HepG2 (cell line): Measurements from ENCODE around the gene ANKRD22. TPM values are rescaled to one million over a fixed set of nuclear protein-coding genes. Genes with fewer than 3 reads are reported as not detected.
A peak's percentile ranks its signal among the peaks of the same experiment; 100 is the strongest.

Experiments used
- ATAC-seq: fragments of 200-7000 bp; cut with Tn5 transposase; 3 replicates; pipeline ENCODE4 v1.9.1; 2020; ENCODE audit warnings: mild to moderate bottlenecking, moderate library complexity
- BruUV-seq: library from RNA; stranded (reverse); fragments of 400-500 nt; replicated peaks from 2 replicates; lab custom pipeline; 2021; lab: Mats Ljungman, UMichigan
- CTCF ChIA-PET: fragments of 300-600 bp; formaldehyde crosslinking; extraction: SDS; loops from one replicate; lab custom pipeline; 2021; ENCODE audit warnings: low total read pairs, inconsistent platforms, low intra/inter-chr PET ratio; lab: Yijun Ruan, JAX
- POLR2A ChIA-PET: fragments of 350-600 bp; sonication (Branson Sonifier 250); formaldehyde crosslinking; loops from one replicate; lab custom pipeline; 2020; ENCODE audit warnings: antibody characterized with exemption, inconsistent platforms; lab: Yijun Ruan, JAX
- DNase-seq: peaks from one replicate; pipeline ENCODE4 v3.0.0-alpha.2; 2015; ENCODE audit warnings: low spot score
- FAIRE-seq: peaks from 3 replicates; lab custom pipeline; 2011; peaks lifted over from hg19 to GRCh38; lab: Jason Lieb, UNC
- H2AFZ ChIP-seq: one replicate; pipeline ENCODE4 v1.6.1; 2011; ENCODE audit warnings: low read length, inconsistent platforms
- H3K27ac ChIP-seq: fragments of 300-600 bp; 3 replicates; pipeline ENCODE4 v1.8.0; 2011; ENCODE audit warnings: mixed run types, mild to moderate bottlenecking, mixed read lengths, low read length, inconsistent platforms; ENCODE audit not compliant: insufficient read depth; ENCODE audit errors: extremely low read length
- H3K27me3 ChIP-seq, 2 experiments: fragments of 200-600 bp in 1 of 2; 2 replicates in 1 of 2; 3 replicates in 1 of 2; pipeline versions ENCODE4 v1.6.0 to v1.8.0; 2011; ENCODE audit warnings: low read length in 2 of 2, mild to moderate bottlenecking in 2 of 2, moderate library complexity in 2 of 2, inconsistent platforms in 1 of 2; ENCODE audit not compliant: insufficient read depth in 2 of 2, control insufficient read depth in 1 of 2
- H3K36me3 ChIP-seq, 2 experiments: fragments of 200-600 bp in 1 of 2; replicated peaks in 1 of 2; 2 replicates in 1 of 2; 3 replicates in 1 of 2; pipeline versions ENCODE4 v1.5.1 to v1.8.0; 2011; ENCODE audit warnings: low read length in 2 of 2, inconsistent platforms in 1 of 2; ENCODE audit not compliant: insufficient read depth in 2 of 2, control insufficient read depth in 1 of 2
- H3K4me1 ChIP-seq: 2 replicates; pipeline ENCODE4 v1.5.1; 2012; ENCODE audit warnings: low read length, inconsistent platforms; ENCODE audit not compliant: insufficient read depth
- H3K4me2 ChIP-seq: 2 replicates; pipeline ENCODE4 v1.6.0; 2011; ENCODE audit warnings: low read depth, low read length, inconsistent platforms
- H3K4me3 ChIP-seq, 3 experiments: fragments of 200-600 bp in 1 of 3; sonication (generic), shearing (Covaris generic) in 1 of 3; replicated peaks in 1 of 3; 2 replicates each; pipeline ENCODE4 v1.5.1; 2011 to 2016; ENCODE audit warnings: low read length in 3 of 3, inconsistent platforms in 2 of 3, low read depth in 2 of 3, mild to moderate bottlenecking in 2 of 3, control low read depth in 1 of 3, mixed read lengths in 1 of 3; ENCODE audit not compliant: insufficient read depth in 1 of 3
- H3K79me2 ChIP-seq: one replicate; pipeline ENCODE4 v1.6.1; 2011; ENCODE audit warnings: low read length, inconsistent platforms; ENCODE audit not compliant: insufficient read depth
- H3K9ac ChIP-seq: 2 replicates; pipeline ENCODE4 v1.6.0; 2011; ENCODE audit warnings: mild to moderate bottlenecking, low read depth, low read length, inconsistent platforms; ENCODE audit not compliant: insufficient read depth
- H3K9me3 ChIP-seq: 2 replicates; pipeline ENCODE4 v1.5.1; 2012; ENCODE audit warnings: mild to moderate bottlenecking, low read length
- H4K20me1 ChIP-seq: 2 replicates; pipeline ENCODE4 v1.6.0; 2011; ENCODE audit warnings: inconsistent platforms, mild to moderate bottlenecking, low read length, moderate library complexity; ENCODE audit not compliant: insufficient read depth
- CEBPB ChIP-seq: IDR thresholded peaks from 2 replicates; pipeline ENCODE4 v1.6.1; 2011; ENCODE audit warnings: low read depth, low read length, improper control_type of control experiment, borderline replicate concordance
- CEBPG ChIP-seq: IDR thresholded peaks from 2 replicates; pipeline ENCODE4 v1.6.1; 2016
- GFI1 ChIP-seq: sonication (generic); formaldehyde crosslinking; IDR thresholded peaks from 2 replicates; pipeline ENCODE4 v1.5.0; 2020; ENCODE audit warnings: missing genetic modification reagents, mild to moderate bottlenecking, borderline replicate concordance
- MXI1 ChIP-seq: IDR thresholded peaks from 3 replicates; pipeline ENCODE4 v1.6.1; 2012; ENCODE audit warnings: low read depth, low read length, inconsistent platforms, borderline replicate concordance
- SOX6 ChIP-seq, 2 experiments: fragments of 450-650 bp in 1 of 2; sonication (generic) in 1 of 2; formaldehyde crosslinking in 1 of 2; IDR thresholded peaks; 2 replicates each; pipeline versions ENCODE4 v1.4.0 to v1.6.1; 2017 to 2020; ENCODE audit warnings: antibody characterized with exemption in 1 of 2, mild to moderate bottlenecking in 1 of 2, missing genetic modification reagents in 1 of 2
- THYN1 ChIP-seq: sonication (generic); formaldehyde crosslinking; IDR thresholded peaks from 2 replicates; pipeline ENCODE4 v1.8.1; 2023; ENCODE audit warnings: low read depth, mild to moderate bottlenecking, moderate library complexity, missing genetic modification reagents, borderline replicate concordance
- ZNF136 ChIP-seq: sonication (generic); formaldehyde crosslinking; IDR thresholded peaks from 2 replicates; pipeline ENCODE4 v1.8.1; 2022; ENCODE audit warnings: low read depth, mild to moderate bottlenecking, moderate library complexity, missing genetic modification reagents
- ZNF260 ChIP-seq: sonication (generic); formaldehyde crosslinking; IDR thresholded peaks from 2 replicates; pipeline ENCODE4 v1.4.0; 2020; ENCODE audit warnings: missing genetic modification reagents, low read depth, mild to moderate bottlenecking, borderline replicate concordance
- ZNF33B ChIP-seq: sonication (generic); formaldehyde crosslinking; IDR thresholded peaks from 2 replicates; pipeline ENCODE4 v1.5.1; 2020; ENCODE audit warnings: mild to moderate bottlenecking, missing genetic modification reagents
- ZNF570 ChIP-seq: sonication (generic); formaldehyde crosslinking; IDR thresholded peaks from 2 replicates; pipeline ENCODE4 v1.4.0; 2020; ENCODE audit warnings: mild to moderate bottlenecking, missing genetic modification reagents, borderline replicate concordance
- ZNF674 ChIP-seq: sonication (generic); formaldehyde crosslinking; IDR thresholded peaks from 2 replicates; pipeline ENCODE4 v1.5.0; 2020; ENCODE audit warnings: low read depth, mild to moderate bottlenecking, missing genetic modification reagents
- WGBS: methylation state at CpG from one replicate; pipeline ENCODE4 v1.1.6; 2017; ENCODE audit warnings: low lambda C conversion rate; 5-methylcytosine and 5-hydroxymethylcytosine counted together
- in situ Hi-C: cut with HindIII; loops from 2 replicates; pipeline ENCODE4 v1.10.0; 2017; ENCODE audit warnings: low pct_unique_long_range_greater_than_20kb; ENCODE audit not compliant: extremely low pct_ligation_motif_present
- intact Hi-C: fragments of 100-400 bp; cut with micrococcal nuclease; formaldehyde crosslinking; loops from one replicate; pipeline ENCODE4 v1.10.0; 2022; ENCODE audit not compliant: unreplicated experiment
- polyA plus RNA-seq, 8 experiments: library from polyadenylated mRNA; depleted of rRNA in 3 of 8; stranded (reverse) in 7 of 8; unstranded in 1 of 8; fragments of >200 nt; fragmentation: Illumina TruSeq in 4 of 8; extraction: Trizol in 4 of 8; gene quantifications; 2 replicates each; pipeline versions ENCODE4 v1.2.1 to v1.2.3, GENCODE V29; 2011 to 2016; ENCODE audit warnings: low read depth in 4 of 8, missing spikeins in 1 of 8, mixed read lengths in 1 of 8; ENCODE audit not compliant: insufficient read depth in 1 of 8
- total RNA-seq, 5 experiments: library from RNA; depleted of rRNA; stranded (reverse); fragments of >200 nt; fragmentation: Illumina TruSeq; extraction: Trizol; gene quantifications; 2 replicates each; pipeline ENCODE4 v1.2.3, GENCODE V29; 2016; ENCODE audit warnings: low read depth in 1 of 5
- TF ChIP-seq, protein P1 (sequence below): sonication (generic); formaldehyde crosslinking; IDR thresholded peaks from 2 replicates; pipeline ENCODE4 v1.4.0; 2020; ENCODE audit warnings: missing genetic modification reagents

ANKRD22 gene
- total and polyA plus RNA-seq, 2 of the 13 experiments (the other 11 are each of a cell fraction or from before 2014, with no cell fraction given) = not detected

DNA sequence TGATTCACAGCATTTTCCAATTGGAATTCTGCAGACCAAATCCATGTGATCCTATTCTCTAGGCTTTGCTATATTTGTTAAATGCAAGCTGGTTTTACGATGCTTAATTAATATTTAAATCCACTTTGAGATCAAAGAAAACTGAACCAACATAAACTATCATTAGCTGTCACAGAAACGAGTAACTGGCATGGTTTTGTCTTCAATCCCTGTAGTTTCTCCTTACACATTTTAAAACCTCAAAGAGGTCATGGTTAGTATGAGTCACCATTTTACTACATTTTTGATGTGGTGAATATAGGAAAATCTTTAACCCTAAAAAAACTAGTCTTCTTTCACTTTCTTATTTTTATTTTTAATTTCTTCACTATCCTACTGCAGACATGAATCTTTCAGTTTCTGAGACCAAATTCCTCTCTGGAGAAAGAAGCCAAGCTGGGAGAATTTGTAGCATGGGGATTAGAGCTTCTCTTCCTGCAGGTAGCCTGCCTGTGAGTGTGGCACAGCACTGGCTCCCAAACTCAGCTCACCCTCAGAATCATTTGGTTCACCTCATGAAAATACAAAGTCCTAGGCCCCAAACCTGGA is 57.8 kb downstream of the ANKRD22 start:
- Histone ChIP-seq H3K9ac (no peak overlapping the region), H3K27me3 (no peaks in the 10 kb centered on the region), H3K79me2 (no peaks in the 10 kb centered on the region), H2AFZ (no peak overlapping the region), H3K9me3 (no peaks in the 10 kb centered on the region), H3K36me3 (no peaks in the 10 kb centered on the region), H3K27ac (no peak overlapping the region), H3K4me3 (no peak overlapping the region), H3K4me1 (no peaks in the 10 kb centered on the region), H4K20me1 (no peaks in the 10 kb centered on the region), H3K4me2 (no peak overlapping the region)
- no peak for ATAC-seq
- ChIA-PET POLR2A (no interaction called here), CTCF (no interaction called here)
- no peak for DNase-seq
- TF ChIP-seq ZNF136 (CRISPR knock-in tag) = no peak
- TF ChIP-seq, protein P1, sequence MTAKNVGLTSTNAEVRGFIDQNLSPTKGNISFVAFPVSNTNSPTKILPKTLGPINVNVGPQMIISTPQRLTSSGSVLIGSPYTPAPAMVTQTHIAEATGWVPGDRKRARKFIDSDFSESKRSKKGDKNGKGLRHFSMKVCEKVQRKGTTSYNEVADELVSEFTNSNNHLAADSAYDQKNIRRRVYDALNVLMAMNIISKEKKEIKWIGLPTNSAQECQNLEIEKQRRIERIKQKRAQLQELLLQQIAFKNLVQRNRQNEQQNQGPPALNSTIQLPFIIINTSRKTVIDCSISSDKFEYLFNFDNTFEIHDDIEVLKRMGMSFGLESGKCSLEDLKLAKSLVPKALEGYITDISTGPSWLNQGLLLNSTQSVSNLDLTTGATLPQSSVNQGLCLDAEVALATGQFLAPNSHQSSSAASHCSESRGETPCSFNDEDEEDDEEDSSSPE = no peak
- no peak for TF ChIP-seq ZNF570
- TF ChIP-seq MXI1 = no peak
- no peak for TF ChIP-seq ZNF260 (CRISPR knock-in tag)
- no peak for TF ChIP-seq ZNF33B (CRISPR knock-in tag)
- no peak for TF ChIP-seq THYN1
- no peak for FAIRE-seq
- in situ Hi-C loops (no loop called here), intact Hi-C loops (no loop called here)
- WGBS = 0% methylated on average over 2 of the region's 2 CpGs
- BruUV-seq = no TSS peak

DNA sequence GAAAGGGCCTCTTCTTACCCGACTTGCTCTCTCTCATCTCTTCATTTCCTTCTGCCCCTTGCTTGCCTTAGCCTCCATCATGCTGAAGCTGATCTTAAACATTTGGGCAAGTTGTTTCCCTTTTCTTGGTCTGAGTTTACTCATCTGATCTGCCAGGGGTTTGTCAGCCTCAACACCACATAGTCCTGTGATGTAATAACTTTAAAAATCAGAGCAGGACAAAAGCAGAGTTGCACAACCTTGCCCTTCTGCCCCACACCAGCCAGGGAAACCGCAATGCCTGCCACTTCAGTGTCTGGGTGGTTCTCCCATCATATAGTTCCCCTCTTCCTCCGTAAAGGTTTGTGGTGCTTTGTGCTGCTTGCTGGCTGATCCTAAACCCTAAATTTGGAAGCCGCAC is 59.0 kb downstream of the ANKRD22 start:
- Histone ChIP-seq H3K9ac (no peak overlapping the region), H4K20me1 (no peaks in the 10 kb centered on the region), H3K79me2 (no peaks in the 10 kb centered on the region), H3K27ac (no peak overlapping the region), H3K27me3 (no peaks in the 10 kb centered on the region), H3K4me1 (no peaks in the 10 kb centered on the region), H3K36me3 (no peaks in the 10 kb centered on the region), H3K4me3 (no peak overlapping the region), H3K4me2 (no peak overlapping the region), H3K9me3 (no peaks in the 10 kb centered on the region), H2AFZ (no peak overlapping the region)
- CTCF ChIA-PET = interaction anchor here (1.2 to 1.5 kb wide), 2 partner anchors 104 to 228 kb away, joined by 3 to 7 read pairs; no protein-coding TSS in a partner anchor
- 15% methylated on average over 4 of the region's 4 CpGs for WGBS
- FAIRE-seq (no peak), ATAC-seq (no peak), DNase-seq (no peak)
- in situ Hi-C loops = no loop called here
- intact Hi-C loops = loop anchor here (1.0 kb wide), 2 partner anchors 104 kb away; no protein-coding TSS in a partner anchor
- POLR2A ChIA-PET = no interaction called here
- no TSS peak for BruUV-seq
- TF ChIP-seq ZNF674 (CRISPR knock-in tag) (no peak), GFI1 (CRISPR knock-in tag) (peak; percentile 44; the same call in 1 of the 2 replicates), CEBPB (peak; percentile 87), CEBPG (CRISPR knock-in tag) (peak; percentile 11; the same call in 1 of the 2 replicates), SOX6 (IDR thresholded peaks at IDR 0.05) (no peak), SOX6 (CRISPR knock-in tag; IDR thresholded peaks at IDR 0.05) (0 out of 2 replicates have a peak, but pooled peaks have one; percentile 15)
